Stimulated activated CD4-positive, alpha-beta T cell treated with anti-CD3 and anti-CD28 coated beads, Interleukin-1b, Interleukin-23, amount 100 ng/mL, for 4 hours (primary cell): ENCODE data around the gene ADRA2B.

Experiments used
- DNase-seq, 2 donors: peaks; one replicate each; pipeline ENCODE4 v3.0.0-alpha.2; 2020; ENCODE audit warnings: low read depth in 2 of 2

The ADRA2B gene

DNA sequence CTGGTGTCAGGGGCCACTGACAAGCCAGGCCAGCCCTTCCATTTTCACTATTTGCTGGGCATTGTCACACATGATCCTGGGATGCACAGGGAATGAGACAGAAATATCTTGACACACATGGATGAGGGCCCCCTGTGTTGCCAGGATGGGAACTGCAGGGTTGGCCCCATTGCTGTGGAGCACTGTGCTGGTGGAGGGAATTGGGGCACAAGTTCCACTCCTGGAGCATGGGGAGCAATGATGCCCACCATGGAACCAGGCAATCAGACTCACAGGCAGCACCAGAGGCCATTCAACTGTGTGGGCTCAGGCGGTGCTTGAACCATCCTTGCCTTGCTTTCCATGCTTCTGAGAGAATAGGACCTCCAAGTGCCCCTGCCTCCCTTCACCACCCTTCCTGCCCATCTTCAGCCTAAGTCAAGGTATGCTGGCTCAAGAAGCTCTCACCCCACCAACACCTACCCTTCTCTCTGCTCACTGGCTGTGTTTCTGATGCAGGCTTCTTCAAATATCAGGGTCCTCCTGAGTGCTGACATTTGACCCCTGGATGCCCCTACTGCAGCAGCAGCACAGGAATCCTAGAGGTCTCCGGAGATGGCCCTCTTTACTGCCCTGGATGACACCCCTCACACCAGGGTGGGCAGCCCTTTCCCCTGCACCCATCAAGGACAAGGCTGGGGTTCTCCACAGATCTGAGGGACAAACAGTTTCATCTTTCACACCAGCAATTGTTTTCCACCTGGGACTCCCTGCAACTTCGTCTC, 11.0 kb downstream of the ADRA2B start:
- DNase-seq = no peak

GRCh38 chr2:96104487-96104861, 11.9 kb downstream of the ADRA2B start:
- no peak for DNase-seq

- no peak for DNase-seq
These were observed 12.4 kb downstream of the ADRA2B start for GRCh38 chr2:96103761-96104486.

DNA sequence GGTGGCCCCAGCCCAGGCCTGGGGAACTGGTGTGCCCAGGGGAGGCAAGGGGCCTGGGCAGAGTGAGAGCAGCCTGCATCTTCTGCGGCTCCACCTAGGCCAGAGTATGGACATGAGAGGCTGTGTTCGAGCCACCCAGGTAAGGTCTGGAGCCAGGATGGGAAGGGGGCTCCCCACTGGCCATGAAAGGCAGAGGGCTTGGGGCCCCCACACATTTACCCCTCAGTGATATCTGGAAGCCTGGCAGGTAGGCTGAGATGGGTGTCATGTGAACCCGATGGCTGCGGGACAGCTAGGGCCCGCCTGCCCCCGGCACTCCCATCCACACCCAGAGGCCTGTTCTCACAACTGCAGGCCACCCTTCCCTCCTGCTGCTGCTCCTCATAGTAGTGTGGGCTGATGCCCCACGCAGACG, 13.2 kb downstream of the ADRA2B start:
- DNase-seq = no peak

- DNase-seq = no peak
These were observed 13.7 kb downstream of the ADRA2B start for GRCh38 chr2:96102596-96103186.

GRCh38 chr2:96100893-96101304, 15.5 kb downstream of the ADRA2B start:
- no peak for DNase-seq

DNA sequence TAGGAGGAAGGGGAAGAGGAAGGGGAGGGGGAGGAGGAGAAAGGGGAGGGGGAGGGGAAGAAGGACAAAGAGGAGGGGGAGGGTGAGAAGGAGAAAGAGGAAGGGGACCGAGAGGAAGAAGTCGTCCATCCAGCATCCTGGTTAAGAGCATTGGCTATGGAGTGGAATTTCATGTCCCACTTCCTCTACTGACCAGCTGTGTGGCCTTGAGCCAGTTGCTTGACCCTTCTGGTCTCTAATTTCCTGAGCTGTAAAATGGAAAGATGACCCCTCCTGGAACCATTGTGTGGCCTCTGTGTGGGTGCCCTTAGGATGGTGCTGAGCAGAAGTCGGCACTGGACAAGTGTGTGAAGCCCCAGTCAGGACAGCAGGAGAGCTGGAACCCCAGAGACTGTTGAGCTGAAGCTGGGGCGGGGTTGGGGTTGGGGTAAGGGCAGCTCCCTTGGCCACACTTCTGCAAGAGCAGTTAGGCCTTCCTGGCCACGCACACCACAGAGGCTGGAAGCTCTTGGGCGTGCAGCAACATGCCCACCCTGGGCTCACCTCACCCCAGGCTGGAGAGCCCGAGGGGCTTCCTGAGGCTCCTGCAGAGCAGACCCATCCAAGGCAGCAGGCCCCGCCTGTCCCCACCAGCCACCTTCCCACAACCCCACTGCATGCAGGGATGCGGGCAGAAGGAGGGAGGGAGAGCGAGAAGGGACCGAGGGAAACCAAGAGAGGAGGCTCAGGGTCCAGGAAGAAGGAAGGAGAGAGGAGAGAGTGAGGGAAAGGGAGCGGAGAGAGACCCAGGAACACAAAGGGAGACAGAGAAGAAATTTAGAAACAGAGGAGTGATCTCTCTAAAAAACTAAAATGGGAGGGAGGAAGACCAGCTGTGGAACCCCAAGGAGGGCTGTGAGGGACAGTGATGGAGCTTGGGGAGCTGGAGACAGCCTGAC, 16.2 kb downstream of the ADRA2B start:
- no peak for DNase-seq

DNA sequence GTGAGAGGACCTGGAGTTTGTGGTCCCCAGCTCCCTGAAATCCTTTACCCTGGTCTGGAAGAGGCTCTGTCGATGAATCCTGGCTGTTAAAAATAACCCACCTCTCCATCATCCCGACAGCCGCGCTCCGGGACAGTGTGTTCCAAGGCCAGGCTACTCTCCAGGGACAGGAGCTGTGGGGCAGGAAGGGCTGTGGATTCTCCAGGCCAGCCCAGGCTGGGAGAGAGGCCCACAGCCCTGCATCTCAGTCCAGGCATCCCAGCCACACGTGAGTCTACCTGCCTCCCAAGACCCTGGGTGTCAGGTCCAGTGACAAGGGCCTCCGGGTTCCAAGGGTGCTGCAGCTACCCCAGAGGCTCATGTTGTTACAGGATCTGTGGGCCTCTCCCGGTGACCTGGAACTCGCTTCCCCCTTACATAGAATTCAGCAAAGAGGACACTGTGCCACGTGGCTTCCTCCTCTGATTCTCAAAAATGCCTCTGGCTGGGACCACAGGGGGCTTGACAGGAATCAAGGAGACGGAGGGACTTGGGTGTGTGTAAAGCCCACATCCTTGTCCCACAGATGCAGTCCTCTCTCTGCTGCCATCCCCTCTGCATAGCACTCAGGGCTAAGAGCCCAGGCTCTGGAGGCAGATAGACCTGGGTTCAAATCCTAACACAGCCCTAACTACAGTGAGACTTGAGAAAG, 17.3 kb downstream of the ADRA2B start:
- DNase-seq = no peak

DNA sequence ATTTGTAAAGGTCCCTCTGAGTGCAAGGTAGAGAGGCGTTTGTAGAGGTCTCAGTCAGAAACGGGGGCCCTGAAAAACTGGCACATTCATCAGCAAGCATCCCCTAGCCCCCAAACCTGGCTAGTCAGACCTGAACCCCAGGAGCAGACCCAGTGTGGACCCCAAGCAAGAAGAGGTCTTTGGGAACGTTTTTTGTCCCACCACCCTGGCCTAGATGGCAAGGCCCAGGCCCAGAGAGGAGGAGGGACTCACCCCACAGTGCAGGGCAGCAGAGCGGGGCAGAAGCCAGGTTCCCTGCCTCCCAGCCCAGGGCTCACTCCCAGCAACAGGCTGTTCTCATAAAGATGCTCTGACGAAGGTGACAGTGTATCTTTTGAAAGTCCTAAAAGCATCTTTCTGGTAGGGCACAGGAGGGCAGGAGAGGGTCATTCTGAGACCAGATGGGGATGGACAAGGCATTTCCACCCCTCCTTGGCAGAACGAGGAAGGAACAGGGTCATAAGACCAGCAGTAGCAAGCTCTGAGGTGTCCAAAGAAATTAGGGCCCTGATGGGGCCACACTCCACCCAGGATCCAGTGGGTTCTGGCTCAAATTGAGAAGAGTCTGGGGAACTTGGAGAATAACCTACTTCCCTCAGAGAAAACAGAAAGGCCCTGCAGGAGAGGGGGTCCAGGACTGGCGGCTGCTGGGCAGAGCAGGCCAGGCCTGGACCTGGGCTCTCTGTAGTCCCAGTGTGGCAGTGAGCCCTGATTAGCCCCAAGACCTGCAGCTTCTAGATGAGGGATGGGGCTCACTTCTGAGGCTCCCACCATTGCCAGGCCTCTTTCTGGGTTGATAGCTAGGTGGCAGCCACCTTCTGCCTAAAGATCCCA, 18.2 kb downstream of the ADRA2B start:
- DNase-seq = no peak

DNA sequence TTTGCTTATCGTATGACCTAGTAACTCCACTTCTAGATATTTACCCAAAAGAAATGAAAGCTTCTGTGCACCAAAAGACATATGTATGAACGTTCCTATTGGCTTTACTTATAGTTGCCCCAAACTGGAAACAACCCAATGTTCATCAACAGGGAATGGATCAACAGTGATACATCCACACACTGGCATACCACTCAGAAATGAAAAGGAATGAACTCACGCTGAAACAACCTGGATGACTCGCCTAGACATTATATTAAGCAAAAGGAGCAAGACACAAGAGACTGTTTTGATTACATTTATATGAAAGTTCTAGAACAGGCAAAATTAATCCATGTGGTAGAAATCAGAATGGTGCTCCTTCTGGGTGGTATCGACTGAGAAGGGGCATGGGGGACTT, 18.9 kb downstream of the ADRA2B start:
- DNase-seq = no peak

GRCh38 chr2:96095116-96095636, 21.2 kb downstream of the ADRA2B start:
- no peak for DNase-seq

GRCh38 chr2:96093528-96093927, 22.8 kb downstream of the ADRA2B start:
- no peak for DNase-seq

DNA sequence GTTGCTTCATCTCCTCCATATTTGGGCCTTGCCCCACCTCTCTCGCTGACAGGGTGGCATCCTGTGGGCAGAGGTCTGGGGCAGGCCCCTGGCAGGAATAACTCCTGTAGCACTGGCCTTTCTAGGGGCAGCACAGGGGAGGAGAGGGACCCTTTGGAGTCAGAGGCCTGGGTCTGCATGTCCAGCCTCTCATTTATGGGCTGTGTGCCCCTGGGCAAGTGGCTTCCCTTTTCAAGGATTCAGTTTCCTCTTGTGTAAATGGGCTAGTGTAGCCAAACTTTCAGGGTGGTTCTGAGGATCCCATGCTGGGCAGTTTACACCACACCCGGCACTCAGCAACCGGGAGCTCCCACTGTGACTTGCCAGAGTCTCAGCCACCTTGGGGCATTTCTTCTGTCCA, 23.4 kb downstream of the ADRA2B start:
- DNase-seq = no peak

DNA sequence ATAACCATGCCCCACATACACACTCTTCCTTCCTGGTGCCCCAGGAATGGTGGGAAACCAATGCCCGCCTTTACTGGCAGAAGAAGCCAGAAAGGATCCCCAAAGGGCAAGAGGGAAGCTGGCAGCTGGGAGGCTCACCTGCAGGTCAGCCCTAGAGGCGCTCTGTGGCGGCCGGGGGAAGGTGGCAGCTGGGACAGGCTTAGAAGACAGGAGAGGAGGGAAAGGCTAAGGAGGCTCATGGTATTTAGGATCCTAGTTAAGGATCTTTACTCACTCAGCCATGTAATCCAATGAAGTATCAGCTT, 23.8 kb downstream of the ADRA2B start:
- no peak for DNase-seq

DNA sequence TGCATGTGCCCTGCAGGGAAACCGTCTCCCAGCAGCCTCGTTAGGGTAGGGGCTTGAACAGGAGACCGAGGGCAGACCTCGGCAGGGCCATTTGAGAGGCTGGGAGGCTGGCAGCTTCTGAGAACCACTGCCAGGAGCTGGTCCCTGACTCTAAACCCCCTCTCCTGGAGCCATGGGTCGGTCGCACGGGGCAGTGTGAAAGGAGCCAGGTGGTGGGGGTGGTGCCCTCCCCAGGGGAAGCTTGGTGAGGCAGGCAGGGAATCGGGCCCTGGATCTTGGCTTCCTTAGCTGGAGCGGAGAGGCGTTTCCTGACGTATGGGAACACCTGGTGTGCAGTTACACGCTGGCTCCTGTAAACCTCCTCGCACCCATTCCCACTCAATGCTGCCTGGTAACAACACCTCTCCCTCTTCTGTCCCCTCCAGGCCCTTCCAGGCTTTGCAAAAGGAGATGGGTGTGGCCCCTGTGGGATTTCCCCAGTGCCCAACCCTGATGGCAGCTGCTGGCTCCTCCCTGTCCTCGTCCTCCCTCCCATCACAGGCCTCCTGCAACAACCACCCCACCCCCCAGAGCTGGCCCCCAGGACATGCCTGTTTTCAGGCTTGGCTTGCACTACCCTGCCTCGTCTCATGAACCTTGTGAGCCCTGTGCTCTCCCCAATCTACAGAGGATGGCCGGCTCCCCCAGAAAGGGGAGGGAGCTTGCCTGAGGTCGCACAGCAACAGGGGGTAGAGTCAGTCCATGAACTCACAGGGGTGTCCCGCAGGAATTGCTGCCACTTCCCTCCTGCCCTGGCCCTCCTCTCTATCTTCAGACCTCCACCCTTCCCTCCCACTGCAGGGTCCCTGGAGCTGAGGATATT, 24.4 kb downstream of the ADRA2B start:
- no peak for DNase-seq

GRCh38 chr2:96091141-96091710, 25.1 kb downstream of the ADRA2B start:
- DNase-seq = no peak

GRCh38 chr2:96090196-96090926, 26.0 kb downstream of the ADRA2B start:
- no peak for DNase-seq
